DOHH2 (cell line): Measurements from ENCODE around the gene UBE2G1.
"Not testable (repeated sequence)": the region's sequence is repeated elsewhere in the genome, so short reads cannot be mapped to it uniquely, and the experiment has no call there.

ENCODE experiments used
- H3F3A ChIP-seq: fragments of 200-600 bp; sonication (generic), shearing (Covaris generic); 2 replicates; pipeline ENCODE4 v1.6.0; 2016; ENCODE audit warnings: antibody characterized with exemption, mild to moderate bottlenecking; ENCODE audit not compliant: control insufficient read depth, insufficient read depth
- H3K27ac ChIP-seq: fragments of 200-600 bp; sonication (generic); 2 replicates; pipeline ENCODE4 v1.5.1; 2014; ENCODE audit warnings: low read depth, mild to moderate bottlenecking, low read length, moderate library complexity
- H3K27me3 ChIP-seq: fragments of 200-600 bp; sonication (generic); 2 replicates; pipeline ENCODE4 v1.6.1; 2014; ENCODE audit warnings: mild to moderate bottlenecking, low read length, mixed read lengths; ENCODE audit not compliant: control insufficient read depth
- H3K36me3 ChIP-seq: fragments of 200-600 bp; sonication (generic); 2 replicates; pipeline ENCODE4 v1.6.1; 2014; ENCODE audit warnings: mild to moderate bottlenecking, low read length, moderate library complexity, mixed read lengths; ENCODE audit not compliant: control insufficient read depth
- H3K4me1 ChIP-seq: fragments of 200-600 bp; sonication (generic); 2 replicates; pipeline ENCODE4 v1.6.1; 2014; ENCODE audit warnings: mild to moderate bottlenecking, low read length, mixed read lengths; ENCODE audit not compliant: control insufficient read depth
- H3K4me2 ChIP-seq: fragments of 200-600 bp; sonication (generic); 2 replicates; pipeline ENCODE4 v1.6.0; 2014; ENCODE audit warnings: mild to moderate bottlenecking, low read length, moderate library complexity
- H3K4me3 ChIP-seq: fragments of 200-600 bp; sonication (generic); 2 replicates; pipeline ENCODE4 v1.5.1; 2014; ENCODE audit warnings: mild to moderate bottlenecking, low read length, mixed read lengths
- H3K79me2 ChIP-seq: fragments of 200-600 bp; sonication (generic); 2 replicates; pipeline ENCODE4 v1.6.1; 2014; ENCODE audit warnings: mild to moderate bottlenecking, low read length, mixed read lengths; ENCODE audit not compliant: control insufficient read depth
- H3K9me2 ChIP-seq: fragments of 200-600 bp; sonication (generic); replicated peaks from 2 replicates; pipeline ENCODE4 v1.6.1; 2014; ENCODE audit warnings: mild to moderate bottlenecking, low read length, mixed read lengths; ENCODE audit not compliant: control insufficient read depth
- H3K9me3 ChIP-seq: fragments of 200-600 bp; sonication (generic); 2 replicates; pipeline ENCODE4 v1.6.1; 2014; ENCODE audit warnings: antibody characterized with exemption, low read length, mixed read lengths; ENCODE audit not compliant: control insufficient read depth, insufficient read depth
- H4K20me1 ChIP-seq: fragments of 200-600 bp; sonication (generic); 2 replicates; pipeline ENCODE4 v1.6.0; 2014; ENCODE audit warnings: low read depth, mild to moderate bottlenecking, antibody characterized with exemption, low read length, moderate library complexity; ENCODE audit not compliant: control insufficient read depth, insufficient read depth
- CTCF ChIP-seq: fragments of 200-600 bp; sonication (generic); IDR thresholded peaks from one replicate; pipeline ENCODE4 v1.5.1; 2014; ENCODE audit warnings: antibody characterized with exemption, mild to moderate bottlenecking, low read depth, low read length; ENCODE audit not compliant: poor library complexity, severe bottlenecking
- EZH2phosphoT487 ChIP-seq: fragments of 200-600 bp; sonication (generic); IDR thresholded peaks from 2 replicates; pipeline ENCODE4 v1.6.1; 2017; ENCODE audit warnings: borderline replicate concordance, mild to moderate bottlenecking, antibody characterized with exemption, low read length, moderate library complexity, mixed read lengths

The UBE2G1 gene

GRCh38 chr17:4354206-4354605, 12.3 kb downstream of the UBE2G1 start:
- TF ChIP-seq CTCF: no peak
- TF ChIP-seq EZH2phosphoT487: no peak
- Histone ChIP-seq H3K4me2 (peak overlapping the region; percentile 53), H3K4me1 (peaks cover 95% of the 10 kb centered on the region), H3K36me3 (peaks cover 66% of the 10 kb centered on the region), H4K20me1 (peaks cover 54% of the 10 kb centered on the region), H3K27me3 (no peaks in the 10 kb centered on the region), H3K9me3 (no peaks in the 10 kb centered on the region), H3K4me3 (peak overlapping the region; percentile 1), H3F3A (peaks cover 18% of the 10 kb centered on the region), H3K79me2 (peaks cover 100% of the 10 kb centered on the region), H3K27ac (peak overlapping the region; percentile 37), H3K9me2 (no peaks in the 10 kb centered on the region)

GRCh38 chr17:4350214-4350613, 16.3 kb downstream of the UBE2G1 start:
- Histone ChIP-seq H3K79me2 (peaks cover 100% of the 10 kb centered on the region), H3K4me2 (peak overlapping the region; percentile 37), H3F3A (peaks cover 15% of the 10 kb centered on the region), H3K4me1 (peaks cover 92% of the 10 kb centered on the region), H4K20me1 (peaks cover 41% of the 10 kb centered on the region), H3K36me3 (peaks cover 54% of the 10 kb centered on the region)
- H3K4me3 ChIP-seq, H3K27ac ChIP-seq, H3K9me3 ChIP-seq, H3K27me3 ChIP-seq, H3K9me2 ChIP-seq: not testable (repeated sequence)

- H3K9me3 ChIP-seq: no peaks in the 10 kb centered on the region
- H3K36me3 ChIP-seq: peaks cover 54% of the 10 kb centered on the region
- H3F3A ChIP-seq: peaks cover 22% of the 10 kb centered on the region
- H3K4me3 ChIP-seq: peak overlapping the region; percentile 12; the same call in 1 of the 2 replicates
- peaks cover 100% of the 10 kb centered on the region for H3K79me2 ChIP-seq
- H3K4me2 ChIP-seq: peak overlapping the region; percentile 32
- H3K9me2 ChIP-seq: no peaks in the 10 kb centered on the region
- peak overlapping the region; percentile 7 for H3K27ac ChIP-seq
- H3K4me1 ChIP-seq: peaks cover 91% of the 10 kb centered on the region
- no peak for TF ChIP-seq EZH2phosphoT487
- no peak for TF ChIP-seq CTCF
- H4K20me1 ChIP-seq: peaks cover 47% of the 10 kb centered on the region
- no peaks in the 10 kb centered on the region for H3K27me3 ChIP-seq
These were observed 20.8 kb downstream of the UBE2G1 start for GRCh38 chr17:4345581-4346252.

- Histone ChIP-seq H3K4me1 (peaks cover 91% of the 10 kb centered on the region), H3K27me3 (no peaks in the 10 kb centered on the region), H3K9me2 (no peaks in the 10 kb centered on the region), H3K36me3 (peaks cover 52% of the 10 kb centered on the region), H3K4me3 (no peak overlapping the region), H4K20me1 (peaks cover 48% of the 10 kb centered on the region), H3K27ac (no peak overlapping the region), H3K79me2 (peaks cover 100% of the 10 kb centered on the region), H3F3A (peaks cover 22% of the 10 kb centered on the region), H3K9me3 (no peaks in the 10 kb centered on the region), H3K4me2 (no peak overlapping the region)
- no peak for TF ChIP-seq CTCF
- no peak for TF ChIP-seq EZH2phosphoT487
These were observed 21.5 kb downstream of the UBE2G1 start for GRCh38 chr17:4344926-4345325.
